GM12891 (cell line): ENCODE measurements around the gene PRODH2.
"Not testable (repeated sequence)": the region's sequence is repeated elsewhere in the genome, so short reads cannot be mapped to it uniquely, and the experiment has no call there.

Experiments used
- DNase-seq: peaks from one replicate; pipeline ENCODE4 v3.0.0; 2011; ENCODE audit warnings: low spot score; ENCODE audit not compliant: insufficient read length
- FAIRE-seq: peaks from 2 replicates; lab custom pipeline; 2011; peaks lifted over from hg19 to GRCh38; lab: Jason Lieb, UNC
- PAX5 ChIP-seq: IDR thresholded peaks from 2 replicates; pipeline ENCODE4 v1.6.1; 2011; ENCODE audit warnings: low read length, moderate library complexity, mild to moderate bottlenecking; ENCODE audit not compliant: insufficient read depth, severe bottlenecking
- POLR2A ChIP-seq: IDR thresholded peaks from 2 replicates; pipeline ENCODE4 v1.6.1; 2011; ENCODE audit warnings: low read depth, low read length, control low read depth
- POLR2AphosphoS5 ChIP-seq: IDR thresholded peaks from 2 replicates; pipeline ENCODE4 v1.6.1; 2011; ENCODE audit warnings: low read depth, low read length, control low read depth
- POU2F2 ChIP-seq: IDR thresholded peaks from 2 replicates; pipeline ENCODE4 v1.6.1; 2011; ENCODE audit warnings: low read depth, mild to moderate bottlenecking, control low read depth, low read length, moderate library complexity
- SPI1 ChIP-seq: IDR thresholded peaks from 2 replicates; pipeline ENCODE4 v1.6.1; 2011; ENCODE audit warnings: low read depth, low read length, control low read depth
- TAF1 ChIP-seq: IDR thresholded peaks from 2 replicates; pipeline ENCODE4 v1.6.1; 2011; ENCODE audit warnings: low read depth, low read length, control low read depth

Gene PRODH2

GRCh38 chr19:35796645-35797542 lies 15.8 kb downstream of the PRODH2 start:
- FAIRE-seq = no peak
- no peak for TF ChIP-seq SPI1
- TF ChIP-seq POLR2AphosphoS5 = no peak
- no peak for DNase-seq

- DNase-seq, FAIRE-seq: not testable (repeated sequence)
Observed at GRCh38 chr19:35795564-35795963, 17.1 kb downstream of the PRODH2 start.

GRCh38 chr19:35793381-35794165 lies 19.1 kb downstream of the PRODH2 start:
- DNase-seq (no peak), FAIRE-seq (no peak)
- TF ChIP-seq TAF1 = no peak
- TF ChIP-seq POLR2A = no peak
- TF ChIP-seq POU2F2 = no peak
- no peak for TF ChIP-seq POLR2AphosphoS5
- no peak for TF ChIP-seq PAX5
- TF ChIP-seq SPI1 = no peak

- no peak for FAIRE-seq
- DNase-seq = no peak
- no peak for TF ChIP-seq POLR2AphosphoS5
- no peak for TF ChIP-seq SPI1
- TF ChIP-seq TAF1 = no peak
- TF ChIP-seq PAX5 = no peak
- no peak for TF ChIP-seq POLR2A
- TF ChIP-seq POU2F2 = no peak
Observed at GRCh38 chr19:35792888-35793287, 19.8 kb downstream of the PRODH2 start.

- DNase-seq (no peak), FAIRE-seq (no peak)
- no peak for TF ChIP-seq POU2F2
- no peak for TF ChIP-seq SPI1
- TF ChIP-seq PAX5 = no peak
- no peak for TF ChIP-seq POLR2A
- no peak for TF ChIP-seq TAF1
- no peak for TF ChIP-seq POLR2AphosphoS5
Observed at GRCh38 chr19:35792312-35792711, 20.3 kb downstream of the PRODH2 start.

- DNase-seq (no peak), FAIRE-seq (no peak)
- no peak for TF ChIP-seq POLR2A
Observed at GRCh38 chr19:35791814-35792279, 20.8 kb downstream of the PRODH2 start.

- DNase-seq (no peak), FAIRE-seq (no peak)
- TF ChIP-seq SPI1 = no peak
- no peak for TF ChIP-seq POLR2A
- no peak for TF ChIP-seq TAF1
- TF ChIP-seq POLR2AphosphoS5 = no peak
- no peak for TF ChIP-seq PAX5
- no peak for TF ChIP-seq POU2F2
Observed at GRCh38 chr19:35790981-35791813, 21.4 kb downstream of the PRODH2 start.

GRCh38 chr19:35789978-35790944 lies 22.4 kb downstream of the PRODH2 start:
- no peak for DNase-seq
- no peak for TF ChIP-seq TAF1
- no peak for TF ChIP-seq POU2F2
- no peak for TF ChIP-seq PAX5
- no peak for TF ChIP-seq SPI1
- TF ChIP-seq POLR2A = no peak
- no peak for TF ChIP-seq POLR2AphosphoS5
- FAIRE-seq = no peak

- no peak for FAIRE-seq
- TF ChIP-seq TAF1 = no peak
- TF ChIP-seq POLR2A = no peak
- TF ChIP-seq POLR2AphosphoS5 = no peak
- TF ChIP-seq SPI1 = no peak
- no peak for TF ChIP-seq POU2F2
- TF ChIP-seq PAX5 = no peak
- DNase-seq = no peak
Observed at GRCh38 chr19:35789195-35789977, 23.3 kb downstream of the PRODH2 start.
